ENCODE measurements around the gene BATF2.

Gene BATF2, protein sequence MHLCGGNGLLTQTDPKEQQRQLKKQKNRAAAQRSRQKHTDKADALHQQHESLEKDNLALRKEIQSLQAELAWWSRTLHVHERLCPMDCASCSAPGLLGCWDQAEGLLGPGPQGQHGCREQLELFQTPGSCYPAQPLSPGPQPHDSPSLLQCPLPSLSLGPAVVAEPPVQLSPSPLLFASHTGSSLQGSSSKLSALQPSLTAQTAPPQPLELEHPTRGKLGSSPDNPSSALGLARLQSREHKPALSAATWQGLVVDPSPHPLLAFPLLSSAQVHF

DNA sequence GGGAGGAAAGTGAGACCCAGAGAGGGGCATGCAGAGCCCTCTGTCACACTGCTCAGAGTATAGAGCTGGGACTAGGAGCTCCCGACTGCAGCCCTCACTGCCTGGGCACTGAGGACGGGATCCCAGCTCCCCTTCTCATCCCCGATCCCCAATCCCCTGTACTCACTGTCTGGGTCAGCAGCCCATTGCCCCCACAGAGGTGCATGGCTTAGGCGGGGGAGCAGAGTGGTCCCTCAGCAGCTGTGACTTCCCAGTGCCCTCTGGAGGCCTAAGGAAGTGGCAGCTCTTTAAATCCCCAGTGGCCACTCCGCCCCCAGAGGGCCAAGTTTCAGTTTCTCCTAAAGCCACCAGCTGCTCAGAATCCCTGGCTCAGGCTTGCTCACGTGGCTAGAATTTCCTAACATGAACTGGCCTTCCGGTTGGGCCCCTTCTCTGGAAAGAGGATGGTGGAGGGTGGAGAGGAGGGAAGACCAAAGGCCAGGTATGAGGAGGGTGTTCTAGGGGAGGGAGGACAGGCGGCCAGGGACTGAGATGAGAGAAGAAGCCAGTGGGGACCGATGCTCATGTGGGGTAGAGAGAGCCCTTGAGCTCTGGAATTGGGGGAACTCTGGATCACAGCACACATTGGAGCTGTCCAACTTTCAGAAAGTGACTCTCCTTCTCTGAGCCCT, at the start of gene BATF2:
Gene BATF2, minus strand, starts transcription at position 262 of the 671 bp plus-strand sequence. Its CDS starts 57 bp downstream, at position 205.
- no peaks in the 10 kb centered on the region for H3K9me3 Mint-ChIP-seq
- peaks cover 21% of the 10 kb centered on the region for H3K27me3 Mint-ChIP-seq
- DNase-seq (ENCODE audit: low spot score in 2 of 2): no peak
- peaks cover 12% of the 10 kb centered on the region for H3K4me1 Mint-ChIP-seq
- ATAC-seq (replicated peaks; ENCODE audit: extremely low read depth, poor library complexity, severe bottlenecking): no peak
- no peaks in the 10 kb centered on the region for H3K36me3 Mint-ChIP-seq (ENCODE audit: insufficient read depth)
- H3K27ac Mint-ChIP-seq (ENCODE audit: low read depth): no peak within 1 kb of the TSS
- H3K4me3 Mint-ChIP-seq: peak within 1 kb of the TSS; percentile 29

DNA sequence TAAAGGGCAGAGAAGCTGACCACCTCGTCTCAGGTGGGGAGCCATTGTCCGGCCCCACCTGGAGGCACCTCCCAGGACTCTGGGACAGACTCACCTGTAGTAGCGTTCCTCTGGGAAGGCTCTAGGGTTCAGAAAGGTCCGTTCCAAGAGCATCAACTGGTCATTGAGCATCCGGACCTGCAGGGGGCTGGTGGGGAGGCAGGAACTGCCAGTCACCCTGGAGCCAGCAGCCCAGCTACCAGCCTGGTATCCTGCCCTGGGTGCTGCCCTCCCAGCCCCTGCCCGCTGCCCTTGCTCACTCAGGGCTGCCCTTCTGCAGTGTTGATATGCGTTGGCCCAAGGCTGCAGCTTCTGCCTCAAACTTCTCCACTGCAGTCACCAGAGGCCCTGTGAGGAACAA, 49.0 kb upstream of the BATF2 start:
- peaks cover 6% of the 10 kb centered on the region for H3K36me3 Mint-ChIP-seq (ENCODE audit: insufficient read depth)
- peaks cover 15% of the 10 kb centered on the region for H3K4me1 Mint-ChIP-seq
- no peaks in the 10 kb centered on the region for H3K27me3 Mint-ChIP-seq
- ATAC-seq (replicated peaks; ENCODE audit: extremely low read depth, poor library complexity, severe bottlenecking) (no peak), DNase-seq (ENCODE audit: low spot score in 2 of 2) (no peak)
- no peak overlapping the region for H3K27ac Mint-ChIP-seq (ENCODE audit: low read depth)
- no peaks in the 10 kb centered on the region for H3K9me3 Mint-ChIP-seq
- H3K4me3 Mint-ChIP-seq: no peak overlapping the region

DNA sequence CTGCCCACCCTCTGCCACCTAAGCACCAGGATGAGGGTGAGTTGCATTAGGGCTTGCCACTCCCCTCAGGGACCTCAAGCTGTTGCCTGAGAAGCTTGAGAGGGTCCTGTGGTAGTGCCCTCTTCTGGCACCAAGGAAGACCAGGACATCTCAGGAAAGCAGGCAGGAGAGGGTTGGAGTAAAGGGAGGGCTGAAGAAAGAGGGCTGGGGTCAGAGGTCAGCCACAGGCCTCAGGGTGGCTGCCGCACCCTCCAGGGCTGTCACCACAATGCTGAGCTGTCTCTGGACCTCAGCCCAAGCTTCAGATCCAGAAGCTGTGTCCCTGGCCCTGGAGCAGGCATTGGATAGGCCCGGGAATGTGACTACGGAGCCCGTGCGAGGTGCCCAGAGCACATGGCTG, 48.3 kb upstream of the BATF2 start:
- no peak for DNase-seq (ENCODE audit: low spot score in 2 of 2)
- H3K36me3 Mint-ChIP-seq (ENCODE audit: insufficient read depth): peaks cover 7% of the 10 kb centered on the region
- no peak for ATAC-seq (replicated peaks; ENCODE audit: extremely low read depth, poor library complexity, severe bottlenecking)
- peaks cover 15% of the 10 kb centered on the region for H3K4me1 Mint-ChIP-seq
- no peaks in the 10 kb centered on the region for H3K9me3 Mint-ChIP-seq
- H3K27ac Mint-ChIP-seq (ENCODE audit: low read depth): no peak overlapping the region
- no peaks in the 10 kb centered on the region for H3K27me3 Mint-ChIP-seq
- no peak overlapping the region for H3K4me3 Mint-ChIP-seq

DNA sequence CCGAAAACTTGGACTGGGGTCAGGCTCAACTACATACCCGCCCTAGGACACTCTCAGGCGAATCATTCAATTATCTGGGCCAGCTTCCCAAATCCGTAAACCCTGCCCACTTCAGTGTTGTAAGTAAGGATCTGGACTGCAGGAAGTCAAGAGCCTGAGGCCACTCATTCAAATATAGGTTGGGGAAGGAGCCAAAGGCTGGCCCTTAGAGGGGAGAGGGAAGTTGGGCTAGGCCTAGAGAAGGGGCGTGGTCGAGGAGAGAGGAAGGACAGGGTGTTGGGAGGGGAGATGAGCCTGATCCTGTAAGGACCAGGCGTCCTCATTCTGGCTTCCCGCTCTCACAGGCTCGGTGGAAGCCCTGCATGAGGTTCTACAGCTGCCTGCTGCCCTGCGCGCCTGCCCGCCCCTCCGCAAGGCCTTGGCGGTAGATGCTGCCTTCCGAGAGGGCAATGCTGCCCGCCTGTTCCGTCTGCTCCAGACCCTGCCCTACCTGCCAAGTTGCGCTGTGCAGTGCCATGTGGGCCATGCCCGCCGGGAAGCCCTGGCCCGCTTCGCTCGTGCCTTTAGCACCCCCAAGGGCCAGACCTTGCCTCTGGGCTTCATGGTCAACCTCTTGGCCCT, 47.2 kb upstream of the BATF2 start:
- peak overlapping the region; percentile 47 for H3K27ac Mint-ChIP-seq (ENCODE audit: low read depth)
- H3K4me1 Mint-ChIP-seq: peaks cover 15% of the 10 kb centered on the region
- H3K27me3 Mint-ChIP-seq: no peaks in the 10 kb centered on the region
- no peaks in the 10 kb centered on the region for H3K9me3 Mint-ChIP-seq
- no peak overlapping the region for H3K4me3 Mint-ChIP-seq
- peaks cover 7% of the 10 kb centered on the region for H3K36me3 Mint-ChIP-seq (ENCODE audit: insufficient read depth)
- DNase-seq (ENCODE audit: low spot score in 2 of 2) (no peak), ATAC-seq (replicated peaks; ENCODE audit: extremely low read depth, poor library complexity, severe bottlenecking) (no peak)

DNA sequence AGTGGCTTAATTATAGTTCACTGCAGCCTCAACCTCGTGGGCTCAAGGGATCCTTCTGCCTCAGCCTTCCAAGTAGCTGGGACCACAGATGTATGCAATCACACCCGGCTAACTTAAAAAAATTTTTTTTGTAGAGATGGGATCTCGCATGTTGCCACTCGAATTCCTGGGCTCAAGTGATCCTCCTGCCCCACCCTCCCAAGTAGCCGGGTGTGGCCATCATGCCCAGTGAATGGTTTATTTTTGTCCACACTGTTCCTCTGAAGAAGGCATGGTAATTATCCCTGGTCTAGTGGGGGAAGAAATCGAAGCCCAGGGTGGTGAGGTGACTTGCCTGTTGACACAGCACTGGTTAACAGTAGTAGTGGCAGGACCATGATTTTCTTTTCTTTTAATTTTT, 46.1 kb upstream of the BATF2 start:
- DNase-seq (ENCODE audit: low spot score in 2 of 2): no peak
- Mint-ChIP-seq H3K9me3 (no peaks in the 10 kb centered on the region), H3K4me3 (peak overlapping the region; percentile 91), H3K36me3 (ENCODE audit: insufficient read depth) (peaks cover 8% of the 10 kb centered on the region), H3K27ac (ENCODE audit: low read depth) (no peak overlapping the region), H3K4me1 (peaks cover 15% of the 10 kb centered on the region), H3K27me3 (no peaks in the 10 kb centered on the region)
- no peak for ATAC-seq (replicated peaks; ENCODE audit: extremely low read depth, poor library complexity, severe bottlenecking)

DNA sequence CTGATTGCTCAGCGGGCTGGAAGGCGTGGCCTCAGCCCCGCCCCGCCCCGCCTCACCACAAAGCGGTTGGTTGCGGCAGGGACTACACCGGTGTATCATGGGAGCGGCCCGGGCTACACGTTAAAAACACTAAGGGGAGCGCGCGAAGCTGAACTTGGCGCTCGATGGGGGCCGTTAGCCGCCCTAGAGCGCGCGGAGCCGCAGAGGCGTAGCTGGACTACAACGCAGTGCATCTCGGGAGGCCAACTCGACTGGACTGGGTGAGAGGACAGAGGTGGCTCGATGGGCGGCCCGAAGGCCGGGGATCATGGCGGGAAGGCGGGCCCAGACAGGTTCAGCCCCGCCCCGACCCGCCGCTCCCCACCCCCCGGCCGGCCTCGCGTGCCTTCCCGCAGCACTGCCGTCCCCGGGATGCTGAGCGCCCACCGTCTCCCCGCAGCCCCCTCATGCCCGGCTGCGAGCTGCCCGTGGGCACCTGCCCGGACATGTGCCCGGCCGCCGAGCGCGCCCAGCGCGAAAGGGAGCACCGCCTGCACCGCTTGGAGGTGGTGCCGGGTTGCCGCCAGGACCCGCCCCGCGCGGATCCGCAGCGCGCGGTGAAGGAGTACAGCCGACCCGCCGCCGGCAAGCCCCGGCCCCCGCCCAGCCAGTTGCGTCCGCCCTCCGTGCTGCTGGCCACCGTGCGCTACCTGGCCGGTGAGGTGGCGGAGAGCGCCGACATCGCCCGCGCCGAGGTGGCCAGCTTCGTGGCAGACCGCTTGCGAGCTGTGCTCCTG, 44.3 kb upstream of the BATF2 start, which contains the start of gene SAC3D1:
Gene SAC3D1, plus strand, starts transcription at position 364 of the 776 bp plus-strand sequence. Its CDS starts 83 bp downstream, at position 447.
- peak; percentile 71 to 80 for DNase-seq (ENCODE audit: low spot score in 2 of 2)
- H3K4me3 Mint-ChIP-seq: peak within 1 kb of the TSS; percentile 91
- H3K9me3 Mint-ChIP-seq: no peaks in the 10 kb centered on the region
- peaks cover 8% of the 10 kb centered on the region for H3K36me3 Mint-ChIP-seq (ENCODE audit: insufficient read depth)
- H3K4me1 Mint-ChIP-seq: peaks cover 9% of the 10 kb centered on the region
- peak; percentile 95 for ATAC-seq (replicated peaks; ENCODE audit: extremely low read depth, poor library complexity, severe bottlenecking)
- H3K27me3 Mint-ChIP-seq: no peaks in the 10 kb centered on the region
- peak within 1 kb of the TSS; percentile 87 for H3K27ac Mint-ChIP-seq (ENCODE audit: low read depth)

DNA sequence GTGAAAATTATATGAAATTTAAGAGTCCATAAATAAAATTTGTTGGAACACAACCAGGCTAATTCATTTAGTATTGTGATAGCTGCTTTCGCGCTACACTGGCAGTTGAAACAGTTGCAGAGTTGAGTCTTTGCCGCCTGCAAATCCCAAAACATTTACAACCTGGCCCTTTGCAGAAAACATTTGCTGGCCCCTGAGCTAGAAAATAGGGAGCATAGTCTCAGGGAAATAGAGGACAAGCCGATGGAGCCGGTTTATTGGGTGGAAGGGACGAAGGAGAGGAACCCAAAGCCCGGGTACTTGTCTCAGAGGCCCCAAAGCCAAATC, 43.7 kb upstream of the BATF2 start:
- Mint-ChIP-seq H3K36me3 (ENCODE audit: insufficient read depth) (peaks cover 8% of the 10 kb centered on the region), H3K4me1 (peaks cover 9% of the 10 kb centered on the region), H3K9me3 (no peaks in the 10 kb centered on the region), H3K27ac (ENCODE audit: low read depth) (peak overlapping the region; percentile 87), H3K4me3 (peak overlapping the region; percentile 91), H3K27me3 (no peaks in the 10 kb centered on the region)
- DNase-seq (ENCODE audit: low spot score in 2 of 2): no peak
- ATAC-seq (replicated peaks; ENCODE audit: extremely low read depth, poor library complexity, severe bottlenecking): no peak

DNA sequence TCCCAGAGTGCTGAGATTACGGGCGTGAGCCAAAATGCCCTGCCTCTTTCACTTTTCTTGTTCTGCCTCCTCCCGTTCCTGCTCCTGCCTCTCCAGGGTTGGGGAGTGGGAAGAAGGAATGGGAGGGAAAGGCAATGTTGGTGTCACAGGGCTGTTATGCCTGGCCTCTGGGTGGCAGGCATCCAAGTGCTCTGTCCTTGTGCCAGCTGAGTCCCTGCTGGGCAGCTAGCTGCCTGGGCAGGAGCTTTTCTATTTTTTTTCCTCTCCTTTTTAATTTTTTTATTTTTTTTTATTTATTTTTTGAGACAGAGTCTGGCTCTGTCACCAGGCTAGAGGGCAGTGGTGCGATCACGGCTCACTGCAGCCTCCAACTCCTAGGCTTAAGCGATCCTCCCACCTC, 40.2 kb upstream of the BATF2 start:
- no peaks in the 10 kb centered on the region for H3K27me3 Mint-ChIP-seq
- H3K4me1 Mint-ChIP-seq: no peaks in the 10 kb centered on the region
- ATAC-seq (replicated peaks; ENCODE audit: extremely low read depth, poor library complexity, severe bottlenecking): no peak
- no peaks in the 10 kb centered on the region for H3K9me3 Mint-ChIP-seq
- no peak overlapping the region for H3K27ac Mint-ChIP-seq (ENCODE audit: low read depth)
- no peak for DNase-seq (ENCODE audit: low spot score in 2 of 2)
- H3K36me3 Mint-ChIP-seq (ENCODE audit: insufficient read depth): peaks cover 11% of the 10 kb centered on the region
- no peak overlapping the region for H3K4me3 Mint-ChIP-seq

DNA sequence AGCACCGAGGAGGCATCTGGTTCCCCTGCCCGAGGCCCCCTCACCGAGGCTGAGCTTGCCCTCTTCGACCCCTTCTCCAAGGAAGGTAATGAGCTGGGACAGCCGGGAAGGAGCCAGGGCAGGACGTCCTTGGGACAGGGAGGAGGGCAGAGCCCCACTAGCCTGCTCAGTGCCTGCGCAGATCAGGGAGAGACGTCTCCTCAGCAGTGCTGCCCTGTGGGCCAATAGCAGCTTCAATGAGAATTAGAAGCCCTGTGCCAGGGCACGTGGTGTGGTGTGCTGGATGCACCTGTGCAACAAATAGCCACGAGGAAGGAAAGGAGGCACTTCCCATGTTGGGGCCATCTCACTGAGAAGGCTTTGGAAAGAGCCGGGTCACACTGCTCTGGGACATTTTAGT, 38.8 kb upstream of the BATF2 start:
- no peaks in the 10 kb centered on the region for H3K9me3 Mint-ChIP-seq
- no peaks in the 10 kb centered on the region for H3K27me3 Mint-ChIP-seq
- no peaks in the 10 kb centered on the region for H3K4me1 Mint-ChIP-seq
- no peak for DNase-seq (ENCODE audit: low spot score in 2 of 2)
- no peak overlapping the region for H3K27ac Mint-ChIP-seq (ENCODE audit: low read depth)
- no peak overlapping the region for H3K4me3 Mint-ChIP-seq
- H3K36me3 Mint-ChIP-seq (ENCODE audit: insufficient read depth): peaks cover 7% of the 10 kb centered on the region
- ATAC-seq (replicated peaks; ENCODE audit: extremely low read depth, poor library complexity, severe bottlenecking): no peak

DNA sequence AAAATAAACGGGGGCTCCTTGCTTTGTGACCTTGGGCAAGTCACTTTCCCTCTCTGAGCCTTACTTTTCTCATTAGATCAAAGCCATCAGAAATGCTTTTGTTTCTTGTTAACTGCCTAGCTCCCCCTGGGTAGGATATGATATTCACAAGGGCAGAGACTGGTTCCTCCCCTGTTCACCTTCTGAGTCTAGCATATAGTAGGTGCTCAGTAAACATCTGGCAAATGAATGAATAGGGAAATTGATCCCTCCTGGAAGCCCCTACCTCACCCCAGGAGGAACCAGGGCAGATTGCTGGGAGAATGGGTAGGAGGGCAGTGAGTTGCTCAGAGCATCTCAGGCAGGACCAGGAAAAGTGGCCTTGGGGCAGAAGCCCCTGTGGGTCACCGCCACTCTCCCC, 37.7 kb upstream of the BATF2 start:
- H3K4me3 Mint-ChIP-seq: no peak overlapping the region
- no peak overlapping the region for H3K27ac Mint-ChIP-seq (ENCODE audit: low read depth)
- no peaks in the 10 kb centered on the region for H3K9me3 Mint-ChIP-seq
- DNase-seq (ENCODE audit: low spot score in 2 of 2): no peak
- ATAC-seq (replicated peaks; ENCODE audit: extremely low read depth, poor library complexity, severe bottlenecking): no peak
- H3K27me3 Mint-ChIP-seq: no peaks in the 10 kb centered on the region
- H3K36me3 Mint-ChIP-seq (ENCODE audit: insufficient read depth): peaks cover 7% of the 10 kb centered on the region
- no peaks in the 10 kb centered on the region for H3K4me1 Mint-ChIP-seq

DNA sequence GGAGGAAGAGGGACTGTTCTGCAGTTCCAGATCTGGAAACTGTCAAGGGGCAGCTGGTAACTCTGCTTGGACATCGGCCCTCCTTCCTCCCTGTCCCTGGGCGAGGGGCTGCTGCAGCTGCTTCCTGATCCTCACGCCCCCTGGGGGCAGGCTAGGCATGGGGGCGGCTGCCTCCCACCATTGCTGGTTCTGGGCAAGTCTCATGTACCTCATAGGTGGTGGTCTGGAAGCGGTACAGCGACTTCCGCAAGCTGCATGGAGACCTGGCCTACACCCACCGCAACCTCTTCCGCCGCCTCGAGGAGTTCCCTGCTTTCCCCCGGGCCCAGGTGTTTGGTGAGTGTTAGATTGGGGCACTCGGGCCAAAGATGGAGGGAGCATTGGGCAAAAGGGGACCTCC, 35.4 kb upstream of the BATF2 start:
- Mint-ChIP-seq H3K9me3 (no peaks in the 10 kb centered on the region), H3K36me3 (ENCODE audit: insufficient read depth) (peaks cover 11% of the 10 kb centered on the region), H3K27me3 (no peaks in the 10 kb centered on the region), H3K4me3 (no peak overlapping the region), H3K4me1 (peaks cover 8% of the 10 kb centered on the region), H3K27ac (ENCODE audit: low read depth) (no peak overlapping the region)
- ATAC-seq (replicated peaks; ENCODE audit: extremely low read depth, poor library complexity, severe bottlenecking): no peak
- DNase-seq (ENCODE audit: low spot score in 2 of 2): no peak

DNA sequence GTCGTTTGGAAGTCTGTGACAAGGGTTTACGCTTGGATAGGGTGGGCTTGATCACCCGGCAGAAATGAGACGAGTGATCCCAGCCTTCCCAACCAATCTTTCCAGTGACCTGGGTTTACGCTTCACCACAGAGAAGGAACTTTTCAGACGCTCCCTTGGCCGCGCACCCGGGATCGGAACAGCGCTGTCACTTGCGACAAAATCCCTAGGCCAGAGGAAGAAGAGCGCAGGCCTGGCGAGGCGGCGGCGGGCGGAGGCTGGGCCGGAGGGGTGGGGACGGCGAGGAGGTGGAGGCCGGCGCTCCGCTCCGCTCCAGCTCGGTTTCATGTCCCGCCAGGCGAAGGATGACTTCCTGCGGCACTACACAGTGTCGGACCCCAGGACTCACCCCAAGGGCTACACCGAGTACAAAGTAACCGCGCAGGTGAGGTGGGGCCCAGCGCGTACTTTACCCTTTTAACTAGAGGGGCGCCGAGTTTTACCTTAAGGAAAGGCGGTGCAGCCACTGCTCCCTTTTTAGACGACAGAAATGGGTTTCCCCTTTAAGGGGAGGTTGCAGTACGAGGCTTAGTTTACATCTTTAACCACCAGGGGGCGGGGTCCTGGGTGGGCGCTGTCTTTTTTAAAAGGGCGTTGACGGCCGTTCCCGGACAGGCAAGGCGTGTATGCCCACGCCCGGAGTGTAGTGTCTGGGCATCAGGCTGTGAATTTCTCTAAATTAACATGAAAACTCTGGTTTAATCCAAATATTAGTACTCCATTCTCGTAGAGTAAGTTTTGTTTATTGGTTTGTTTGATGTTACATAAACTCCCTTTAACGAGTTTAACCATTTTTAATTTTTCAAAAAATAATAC, 30.7 kb upstream of the BATF2 start, which contains the start of gene SNX15:
Gene SNX15, plus strand, starts transcription at position 227 of the 855 bp plus-strand sequence. Its CDS starts 99 bp downstream, at position 326.
- no peaks in the 10 kb centered on the region for H3K27me3 Mint-ChIP-seq
- no peaks in the 10 kb centered on the region for H3K9me3 Mint-ChIP-seq
- peak; percentile 66 to 87 for DNase-seq (ENCODE audit: low spot score in 2 of 2)

More for the DNA sequence above, 30.7 kb upstream of the BATF2 start, which contains the start of gene SNX15:
- H3K27ac Mint-ChIP-seq (ENCODE audit: low read depth): peak within 1 kb of the TSS; percentile 23
- peak within 1 kb of the TSS; percentile 48 for H3K4me3 Mint-ChIP-seq
- peaks cover 14% of the 10 kb centered on the region for H3K4me1 Mint-ChIP-seq
- ATAC-seq (replicated peaks; ENCODE audit: extremely low read depth, poor library complexity, severe bottlenecking): peak; percentile 90
- peaks cover 10% of the 10 kb centered on the region for H3K36me3 Mint-ChIP-seq (ENCODE audit: insufficient read depth)
